HG03558 (cell line): ENCODE measurements around the gene DCAF11.
A peak's percentile ranks its signal among the peaks of the same experiment; 100 is the strongest.

ENCODE experiments used
- ATAC-seq: cut with Tn5 transposase; IDR thresholded peaks from one replicate; pipeline ENCODE4 v1.9.1; 2021; ENCODE audit warnings: moderate number of reproducible peaks; ENCODE audit not compliant: unreplicated experiment; ENCODE audit errors: extremely low read depth

The DCAF11 gene

GRCh38 chr14:24136684-24137528, 22.3 kb downstream of the DCAF11 start:
- ATAC-seq = no peak

GRCh38 chr14:24137529-24138395, 23.2 kb downstream of the DCAF11 start:
- ATAC-seq = no peak

DNA sequence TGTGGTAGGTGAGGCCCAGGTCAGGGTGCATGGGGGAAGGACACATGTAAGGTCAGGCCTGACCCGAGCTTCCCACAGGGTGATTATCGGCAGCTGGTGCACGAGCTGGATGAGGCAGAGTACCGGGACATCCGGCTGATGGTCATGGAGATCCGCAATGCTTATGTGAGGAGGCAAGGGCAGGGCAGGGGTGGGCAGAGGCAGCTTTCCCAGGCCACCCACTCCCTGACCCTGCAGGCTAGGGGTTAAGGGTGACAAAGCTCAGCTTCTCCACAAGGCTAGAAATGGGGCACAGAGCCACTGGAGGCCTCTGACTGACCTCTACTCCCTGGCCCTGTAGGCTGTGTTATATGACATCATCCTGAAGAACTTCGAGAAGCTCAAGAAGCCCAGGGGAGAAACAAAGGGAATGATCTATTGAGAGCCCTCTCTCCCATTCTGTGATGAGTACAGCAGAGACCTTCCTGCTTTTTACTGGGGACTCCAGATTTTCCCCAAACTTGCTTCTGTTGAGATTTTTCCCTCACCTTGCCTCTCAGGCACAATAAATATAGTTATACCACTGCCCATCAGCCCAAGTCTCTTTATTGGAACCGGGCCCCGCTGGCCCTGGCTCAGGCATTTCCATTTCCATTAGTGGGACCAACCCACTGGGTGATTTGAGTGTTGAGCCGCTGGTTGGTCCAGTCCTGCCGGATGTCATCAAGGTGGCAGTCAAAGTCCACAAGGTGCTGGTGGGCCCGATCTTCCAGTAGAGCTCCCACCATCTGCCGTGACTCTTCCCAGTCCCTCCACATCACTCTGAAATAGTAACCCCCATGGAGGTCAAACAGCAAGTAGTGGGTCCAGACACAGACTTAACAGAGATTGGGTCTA, 24.1 kb downstream of the DCAF11 start:
- no peak for ATAC-seq

DNA sequence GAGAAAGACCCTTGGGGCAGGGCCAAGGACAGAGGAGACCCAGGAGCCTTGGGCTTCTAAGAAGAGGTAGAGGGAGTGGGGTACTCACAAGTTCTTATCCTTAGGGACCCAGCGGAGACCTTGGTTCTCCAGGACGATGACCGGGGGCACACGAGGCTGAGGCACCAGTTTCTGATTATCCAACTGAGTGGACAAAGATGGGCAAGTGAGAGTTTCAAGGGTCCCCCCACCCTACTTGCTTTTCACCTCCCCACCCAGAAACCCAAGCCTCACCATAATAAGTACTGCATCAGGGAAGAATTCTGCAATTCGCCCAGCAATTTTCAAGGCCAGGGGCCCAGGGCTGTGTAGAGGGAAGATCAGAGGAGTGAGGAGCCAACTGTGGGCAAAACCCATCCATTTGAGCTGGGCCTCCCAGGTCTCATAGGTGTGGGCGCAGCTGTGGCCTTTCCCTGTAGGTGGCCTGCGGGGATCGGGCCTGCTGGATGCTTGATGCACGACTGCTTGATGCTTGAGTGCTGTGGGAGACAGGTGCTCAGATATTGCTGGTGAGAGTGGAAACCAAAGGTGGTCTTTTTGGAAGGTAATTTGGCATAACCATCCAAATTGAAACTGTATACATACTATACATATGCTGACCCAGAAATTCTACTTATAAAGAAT, 24.8 kb downstream of the DCAF11 start:
- ATAC-seq = no peak

- peak; percentile 64 for ATAC-seq
Observed at GRCh38 chr14:24141097-24141880, 26.7 kb downstream of the DCAF11 start, which contains the start of gene EMC9. Gene EMC9, minus strand, starts transcription at chr14:24141591. Its CDS starts 287 bp downstream, at chr14:24141304.

- ATAC-seq = no peak
Observed at GRCh38 chr14:24143511-24143910, 28.9 kb downstream of the DCAF11 start.

GRCh38 chr14:24144451-24144850, 29.9 kb downstream of the DCAF11 start:
- no peak for ATAC-seq

DNA sequence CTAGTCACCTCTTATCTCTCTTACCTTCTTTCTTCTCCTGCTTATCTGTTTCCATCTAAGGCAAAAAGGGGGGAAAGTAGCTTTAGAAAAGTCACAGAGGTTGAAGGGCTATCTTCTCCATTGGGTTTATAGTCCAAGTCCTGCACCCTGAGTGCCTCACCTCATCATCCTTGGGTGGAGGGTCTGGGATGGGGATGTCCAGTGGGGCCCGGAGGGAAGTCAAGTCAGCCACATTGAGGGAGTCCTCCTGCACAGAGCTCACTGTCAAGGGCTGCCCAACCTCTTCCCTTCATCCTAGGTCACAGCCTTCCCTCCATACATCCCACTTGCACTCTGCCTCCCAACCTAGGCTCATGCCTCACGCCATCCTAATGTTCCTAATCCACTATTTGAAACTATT, 30.6 kb downstream of the DCAF11 start:
- ATAC-seq = no peak

- ATAC-seq = no peak
Observed at GRCh38 chr14:24145690-24146452, 31.3 kb downstream of the DCAF11 start.

GRCh38 chr14:24146453-24146977, 31.9 kb downstream of the DCAF11 start, which contains the start of gene PSME2:
Gene PSME2, minus strand, starts transcription at chr14:24146610. Its CDS starts 29 bp downstream, at chr14:24146581.
- ATAC-seq = peak; percentile 37

DNA sequence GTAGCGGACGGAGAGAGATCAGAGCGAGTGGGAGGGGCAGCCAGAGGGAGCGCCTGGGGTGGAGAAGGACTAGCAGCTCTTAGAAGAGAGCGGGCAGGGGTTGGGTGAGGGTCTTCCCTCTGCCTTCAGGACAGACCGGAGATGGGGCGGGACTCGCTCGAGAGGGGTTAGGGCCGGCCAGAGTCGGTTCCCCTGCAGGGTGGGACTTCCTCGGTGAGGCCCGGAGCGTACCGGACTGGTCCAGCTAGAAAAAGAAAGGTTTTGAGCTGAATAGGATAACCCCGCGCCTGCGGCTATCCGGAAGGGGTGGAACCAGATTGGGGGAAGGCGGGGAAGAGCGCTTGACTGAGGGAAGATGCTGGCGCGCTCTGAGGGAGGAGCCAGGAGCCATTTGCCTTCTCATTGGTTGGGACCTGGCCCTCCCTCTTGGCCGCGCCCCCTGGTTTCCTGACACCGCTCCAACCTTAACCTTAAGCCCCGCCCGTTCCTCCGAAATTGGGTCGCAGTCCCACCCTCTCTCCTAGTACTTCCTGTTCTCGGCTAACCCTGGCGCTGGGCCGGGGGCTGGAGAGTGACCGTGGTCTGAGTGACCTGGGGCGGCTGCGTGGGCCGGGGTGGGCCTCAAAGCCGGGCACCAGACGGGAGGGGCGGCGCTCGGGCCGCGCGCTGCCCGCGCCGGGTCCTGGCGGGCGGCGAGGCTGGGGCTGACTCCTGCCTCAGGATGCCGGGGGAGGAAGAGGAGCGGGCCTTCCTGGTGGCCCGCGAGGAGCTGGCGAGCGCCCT, 32.6 kb downstream of the DCAF11 start, which contains the start of gene RNF31:
Gene RNF31, plus strand, starts transcription at position 521 of the 783 bp plus-strand sequence. Its CDS starts 201 bp downstream, at position 722.
- ATAC-seq = peak; percentile 70

DNA sequence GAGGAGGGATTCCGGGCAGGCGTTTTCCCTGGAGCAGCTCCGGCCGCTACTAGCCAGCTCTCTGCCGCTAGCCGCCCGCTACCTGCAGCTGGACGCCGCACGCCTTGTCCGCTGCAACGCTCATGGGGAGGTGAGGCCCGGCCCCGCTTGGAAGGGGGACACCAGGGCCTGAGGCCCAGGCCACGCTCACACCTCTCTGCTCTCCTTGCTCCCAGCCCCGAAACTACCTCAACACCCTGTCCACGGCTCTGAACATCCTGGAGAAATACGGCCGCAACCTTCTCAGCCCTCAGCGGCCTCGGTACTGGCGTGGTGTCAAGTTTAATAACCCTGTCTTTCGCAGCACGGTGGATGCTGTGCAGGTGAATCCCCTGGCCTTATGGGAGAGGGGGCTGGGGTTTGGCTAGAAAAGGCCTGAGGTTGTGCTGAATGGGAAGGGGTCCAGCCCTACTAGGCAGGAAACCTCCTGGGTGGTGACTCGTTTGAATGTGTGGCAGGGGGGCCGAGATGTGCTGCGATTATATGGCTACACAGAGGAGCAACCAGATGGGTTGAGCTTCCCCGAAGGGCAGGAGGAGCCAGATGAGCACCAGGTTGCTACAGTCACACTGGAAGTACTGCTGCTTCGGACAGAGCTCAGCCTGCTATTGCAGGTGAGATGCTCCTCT, 33.3 kb downstream of the DCAF11 start:
- ATAC-seq = no peak

DNA sequence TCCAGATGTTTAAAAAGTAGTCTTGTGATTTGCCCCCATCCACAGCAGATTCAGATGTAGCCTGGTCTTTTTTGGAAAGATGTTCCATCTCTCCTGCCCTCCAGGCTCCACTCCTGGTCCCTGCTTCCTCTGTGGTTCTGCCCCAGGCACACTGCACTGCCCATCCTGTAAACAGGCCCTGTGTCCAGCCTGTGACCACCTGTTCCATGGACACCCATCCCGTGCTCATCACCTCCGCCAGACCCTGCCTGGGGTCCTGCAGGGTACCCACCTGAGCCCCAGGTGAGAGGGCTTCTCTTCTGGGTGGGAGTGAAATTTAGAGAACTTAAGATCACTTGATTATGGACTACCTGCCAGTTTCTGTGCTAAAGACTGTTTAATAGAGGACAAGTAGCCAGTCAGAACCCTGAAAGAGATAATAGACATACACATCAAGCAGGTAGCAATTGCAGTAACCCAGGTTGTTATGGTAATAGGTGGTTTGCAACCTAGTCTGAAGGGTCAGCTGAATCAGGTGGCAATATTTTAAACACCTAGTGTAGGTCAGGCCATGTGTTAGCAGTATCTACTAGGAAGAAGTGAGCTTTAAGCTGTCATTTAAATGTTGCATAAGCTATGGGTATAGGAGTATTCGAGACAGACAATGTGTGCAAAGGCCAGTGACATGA, 34.9 kb downstream of the DCAF11 start:
- no peak for ATAC-seq

DNA sequence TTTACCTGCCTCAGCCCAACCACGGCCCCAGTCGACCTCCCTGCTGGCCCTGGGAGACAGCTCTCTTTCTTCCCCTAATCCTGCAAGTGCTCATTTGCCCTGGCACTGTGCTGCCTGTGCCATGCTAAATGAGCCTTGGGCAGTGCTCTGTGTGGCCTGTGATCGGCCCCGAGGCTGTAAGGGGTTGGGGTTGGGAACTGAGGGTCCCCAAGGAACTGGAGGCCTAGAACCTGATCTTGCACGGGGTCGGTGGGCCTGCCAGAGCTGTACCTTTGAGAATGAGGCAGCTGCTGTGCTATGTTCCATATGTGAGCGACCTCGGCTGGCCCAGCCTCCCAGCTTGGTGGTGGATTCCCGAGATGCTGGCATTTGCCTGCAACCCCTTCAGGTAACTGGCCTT, 35.5 kb downstream of the DCAF11 start:
- no peak for ATAC-seq

DNA sequence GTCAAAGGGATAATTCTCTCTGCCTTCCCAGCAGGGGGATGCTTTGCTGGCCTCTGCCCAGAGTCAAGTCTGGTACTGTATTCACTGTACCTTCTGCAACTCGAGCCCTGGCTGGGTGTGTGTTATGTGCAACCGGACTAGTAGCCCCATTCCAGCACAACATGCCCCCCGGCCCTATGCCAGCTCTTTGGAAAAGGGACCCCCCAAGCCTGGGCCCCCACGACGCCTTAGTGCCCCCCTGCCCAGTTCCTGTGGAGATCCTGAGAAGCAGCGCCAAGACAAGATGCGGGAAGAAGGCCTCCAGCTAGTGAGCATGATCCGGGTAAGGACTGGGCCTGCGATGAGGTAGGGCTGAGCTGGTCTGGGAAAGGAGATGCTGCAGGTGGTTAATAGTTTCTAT, 36.0 kb downstream of the DCAF11 start:
- ATAC-seq = no peak

- ATAC-seq = no peak
Observed at GRCh38 chr14:24150993-24151392, 36.4 kb downstream of the DCAF11 start.
